Fibroblast of lung (primary cell): Measurements from ENCODE around the gene PMEPA1. TPM values are rescaled to one million over a fixed set of nuclear protein-coding genes. Genes with fewer than 3 reads are reported as not detected.

Experiments
- DNase-seq, 2 donors: peaks; one replicate each; pipeline versions ENCODE4 v3.0.0 to v3.0.0-alpha.2; 2010; ENCODE audit warnings: low read depth in 2 of 2
- H2AFZ ChIP-seq: 2 replicates; pipeline ENCODE4 v1.5.1; 2012; ENCODE audit warnings: low read length, control low read depth, inconsistent platforms
- H3K27ac ChIP-seq: 2 replicates; pipeline ENCODE4 v1.5.1; 2011; ENCODE audit warnings: low read length, control low read depth; ENCODE audit not compliant: insufficient read depth
- H3K27me3 ChIP-seq: 2 replicates; pipeline ENCODE4 v1.5.1; 2011; ENCODE audit warnings: mild to moderate bottlenecking, low read length; ENCODE audit not compliant: control insufficient read depth, insufficient read depth
- H3K36me3 ChIP-seq: 2 replicates; pipeline ENCODE4 v1.5.1; 2011; ENCODE audit warnings: low read length; ENCODE audit not compliant: control insufficient read depth, insufficient read depth
- H3K4me1 ChIP-seq: 2 replicates; pipeline ENCODE4 v1.5.1; 2011; ENCODE audit warnings: low read length; ENCODE audit not compliant: control insufficient read depth, insufficient read depth; ENCODE audit errors: extremely low read depth
- H3K4me2 ChIP-seq: 2 replicates; pipeline ENCODE4 v1.5.1; 2011; ENCODE audit warnings: low read length, control low read depth; ENCODE audit not compliant: insufficient read depth; ENCODE audit errors: extremely low read depth
- H3K4me3 ChIP-seq, 4 experiments: fragments of 200-600 bp in 1 of 4; sonication (generic) in 1 of 4; replicated peaks in 1 of 4; 2 replicates each; pipeline ENCODE4 v1.5.1; 2011 to 2016; ENCODE audit warnings: low read length in 4 of 4, low read depth in 3 of 4, mild to moderate bottlenecking in 3 of 4, control low read depth in 2 of 4, inconsistent platforms in 1 of 4, mixed read lengths in 1 of 4; ENCODE audit not compliant: insufficient read depth in 1 of 4; ENCODE audit errors: control extremely low read depth in 1 of 4
- H3K79me2 ChIP-seq: 2 replicates; pipeline ENCODE4 v1.5.1; 2012; ENCODE audit warnings: mild to moderate bottlenecking, low read length, inconsistent platforms; ENCODE audit not compliant: control insufficient read depth, insufficient read depth
- H3K9ac ChIP-seq: 2 replicates; pipeline ENCODE4 v1.5.1; 2011; ENCODE audit warnings: mild to moderate bottlenecking, low read length, control low read depth; ENCODE audit not compliant: insufficient read depth
- H3K9me3 ChIP-seq: 2 replicates; pipeline ENCODE4 v1.5.1; 2012; ENCODE audit warnings: low read depth, low read length; ENCODE audit not compliant: control insufficient read depth, insufficient read depth
- H4K20me1 ChIP-seq: 2 replicates; pipeline ENCODE4 v1.5.1; 2011; ENCODE audit warnings: low read length; ENCODE audit not compliant: control insufficient read depth, insufficient read depth; ENCODE audit errors: extremely low read depth
- EZH2 ChIP-seq: IDR thresholded peaks from 2 replicates; pipeline ENCODE4 v1.5.1; 2012; ENCODE audit warnings: low read length, control low read depth, mild to moderate bottlenecking; ENCODE audit errors: missing control alignments
- polyA plus RNA-seq, 2 donors: library from polyadenylated mRNA; depleted of rRNA in 1 of 2; stranded (reverse) in 1 of 2; unstranded in 1 of 2; fragments of >200 nt; gene quantifications; 2 replicates each; pipeline ENCODE4 v1.2.1, GENCODE V29; 2011 to 2012; ENCODE audit warnings: missing spikeins in 1 of 2
- total RNA-seq: library from RNA; depleted of rRNA; stranded (reverse); fragments of >200 nt; gene quantifications from 2 replicates; pipeline ENCODE4 v1.2.1, GENCODE V29; 2014
- TF ChIP-seq, protein P1 (sequence below), 2 donors: IDR thresholded peaks in 1 of 2; conservative IDR thresholded peaks in 1 of 2; 1 replicate in 1 of 2; 2 replicates in 1 of 2; pipeline ENCODE4 v1.5.1; 2011 to 2012; ENCODE audit warnings: low read length in 2 of 2, control low read depth in 1 of 2, inconsistent platforms in 1 of 2, low read depth in 1 of 2, mild to moderate bottlenecking in 1 of 2

Gene PMEPA1
- total and polyA plus RNA-seq, 2 donors (not counting 1 experiment from before 2014, with no cell fraction given): 0.19 to 0.33 TPM

DNA sequence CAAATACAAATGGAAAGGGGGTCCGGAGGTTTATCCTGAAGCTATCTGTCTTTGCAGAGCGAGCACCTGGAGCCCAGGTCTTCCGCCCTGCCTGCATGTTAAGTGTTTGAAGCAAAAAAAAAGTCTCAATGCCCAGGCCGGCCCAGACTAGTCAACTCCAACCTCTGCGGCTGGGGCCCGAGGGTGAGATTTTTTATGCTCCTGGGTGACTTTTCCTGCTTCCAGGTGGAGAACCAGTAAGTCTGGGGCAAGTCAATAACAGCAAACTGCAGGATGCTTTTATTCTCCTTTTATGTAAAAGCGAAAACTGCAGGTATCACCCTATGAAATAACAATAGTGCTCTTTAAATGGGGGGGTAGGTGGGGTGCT is 87.6 kb downstream of the PMEPA1 start:
- no peaks in the 10 kb centered on the region for H3K79me2 ChIP-seq
- H3K4me3 ChIP-seq: no peak overlapping the region
- no peaks in the 10 kb centered on the region for H3K27me3 ChIP-seq
- no peak for TF ChIP-seq EZH2
- TF ChIP-seq, protein P1, sequence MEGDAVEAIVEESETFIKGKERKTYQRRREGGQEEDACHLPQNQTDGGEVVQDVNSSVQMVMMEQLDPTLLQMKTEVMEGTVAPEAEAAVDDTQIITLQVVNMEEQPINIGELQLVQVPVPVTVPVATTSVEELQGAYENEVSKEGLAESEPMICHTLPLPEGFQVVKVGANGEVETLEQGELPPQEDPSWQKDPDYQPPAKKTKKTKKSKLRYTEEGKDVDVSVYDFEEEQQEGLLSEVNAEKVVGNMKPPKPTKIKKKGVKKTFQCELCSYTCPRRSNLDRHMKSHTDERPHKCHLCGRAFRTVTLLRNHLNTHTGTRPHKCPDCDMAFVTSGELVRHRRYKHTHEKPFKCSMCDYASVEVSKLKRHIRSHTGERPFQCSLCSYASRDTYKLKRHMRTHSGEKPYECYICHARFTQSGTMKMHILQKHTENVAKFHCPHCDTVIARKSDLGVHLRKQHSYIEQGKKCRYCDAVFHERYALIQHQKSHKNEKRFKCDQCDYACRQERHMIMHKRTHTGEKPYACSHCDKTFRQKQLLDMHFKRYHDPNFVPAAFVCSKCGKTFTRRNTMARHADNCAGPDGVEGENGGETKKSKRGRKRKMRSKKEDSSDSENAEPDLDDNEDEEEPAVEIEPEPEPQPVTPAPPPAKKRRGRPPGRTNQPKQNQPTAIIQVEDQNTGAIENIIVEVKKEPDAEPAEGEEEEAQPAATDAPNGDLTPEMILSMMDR (conservative IDR thresholded peaks at IDR 0.05 in 1 of 2, IDR thresholded peaks at IDR 0.05 in 1 of 2; ENCODE audit: low read depth in 1 of 2, low read length in 2 of 2): no peak
- no peak overlapping the region for H2AFZ ChIP-seq
- no peak overlapping the region for H3K9ac ChIP-seq
- H3K27ac ChIP-seq: no peak overlapping the region
- no peaks in the 10 kb centered on the region for H3K36me3 ChIP-seq
- H3K4me1 ChIP-seq: no peaks in the 10 kb centered on the region
- no peak overlapping the region for H3K4me2 ChIP-seq
- no peaks in the 10 kb centered on the region for H4K20me1 ChIP-seq
- no peaks in the 10 kb centered on the region for H3K9me3 ChIP-seq
- DNase-seq: no peak

DNA sequence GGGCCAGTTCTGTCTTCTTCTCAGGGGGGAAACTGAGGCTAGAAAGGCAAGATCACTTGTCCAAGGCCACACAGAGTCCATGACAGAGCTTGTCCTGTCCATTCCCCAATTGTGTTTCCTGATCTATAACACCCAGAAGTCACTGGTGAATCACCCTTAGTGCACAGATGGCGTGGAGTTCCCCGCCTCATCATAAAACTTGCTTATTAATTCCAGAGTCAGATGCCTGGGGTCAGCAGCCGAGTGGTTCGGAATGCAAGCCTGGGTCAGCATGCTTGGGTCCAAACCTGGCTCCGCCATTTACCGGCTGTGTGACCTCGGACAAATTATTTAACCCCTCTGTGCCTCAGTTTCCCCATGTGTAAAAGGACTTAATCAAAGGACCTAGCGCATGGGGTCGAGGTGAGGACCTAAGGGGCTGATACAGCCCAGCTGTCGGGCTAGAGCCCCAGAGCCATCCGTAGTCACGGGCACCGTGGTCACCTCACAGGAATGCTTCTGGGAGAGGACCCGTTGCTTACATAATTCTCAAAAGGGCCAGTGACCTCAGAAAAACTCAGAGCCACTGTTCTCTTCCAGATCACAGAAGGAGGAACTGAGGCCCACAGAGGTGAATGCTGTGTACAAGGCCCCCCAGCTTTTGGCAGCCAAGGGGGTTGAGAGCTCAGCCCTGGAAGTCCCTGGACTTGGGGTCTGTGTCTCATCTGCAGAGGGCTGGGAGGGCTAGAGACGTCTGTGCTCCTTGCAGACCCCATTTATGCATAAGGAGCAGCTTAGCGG is 88.2 kb downstream of the PMEPA1 start:
- no peak for DNase-seq
- Histone ChIP-seq H3K9ac (no peak overlapping the region), H3K27ac (no peak overlapping the region), H3K27me3 (no peaks in the 10 kb centered on the region), H3K36me3 (no peaks in the 10 kb centered on the region), H3K4me1 (no peaks in the 10 kb centered on the region), H3K4me3 (no peak overlapping the region), H2AFZ (no peak overlapping the region), H3K9me3 (no peaks in the 10 kb centered on the region), H3K79me2 (no peaks in the 10 kb centered on the region), H3K4me2 (no peak overlapping the region), H4K20me1 (no peaks in the 10 kb centered on the region)
- TF ChIP-seq, protein P1 (conservative IDR thresholded peaks at IDR 0.05 in 1 of 2, IDR thresholded peaks at IDR 0.05 in 1 of 2; ENCODE audit: low read depth in 1 of 2, low read length in 2 of 2): no peak
- no peak for TF ChIP-seq EZH2

DNA sequence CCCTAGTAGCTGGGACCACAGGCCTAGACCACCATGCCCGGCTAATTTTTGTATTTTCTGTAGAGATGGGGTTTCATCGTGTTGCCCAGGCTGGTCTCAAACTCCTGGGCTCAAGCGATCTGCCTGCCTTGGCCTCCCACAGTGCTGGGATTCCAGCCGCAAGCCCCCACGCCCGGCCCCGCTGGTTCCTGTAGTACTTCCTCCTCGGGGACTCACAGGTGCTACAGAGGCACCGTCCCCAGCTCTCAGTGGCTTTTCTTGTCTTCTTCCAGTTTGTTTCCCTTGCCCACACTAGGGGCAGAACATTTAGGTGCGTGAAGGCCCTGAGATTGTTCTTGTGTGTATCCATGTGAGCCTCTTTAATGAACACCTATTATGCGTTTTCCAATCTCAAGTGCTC is 88.8 kb downstream of the PMEPA1 start:
- TF ChIP-seq EZH2: no peak
- TF ChIP-seq, protein P1 (conservative IDR thresholded peaks at IDR 0.05 in 1 of 2, IDR thresholded peaks at IDR 0.05 in 1 of 2; ENCODE audit: low read depth in 1 of 2, low read length in 2 of 2): no peak
- Histone ChIP-seq H4K20me1 (no peaks in the 10 kb centered on the region), H3K4me1 (no peaks in the 10 kb centered on the region), H3K27me3 (no peaks in the 10 kb centered on the region), H2AFZ (no peak overlapping the region), H3K4me3 (no peak overlapping the region), H3K9me3 (no peaks in the 10 kb centered on the region), H3K4me2 (no peak overlapping the region), H3K27ac (no peak overlapping the region), H3K79me2 (no peaks in the 10 kb centered on the region), H3K9ac (no peak overlapping the region), H3K36me3 (no peaks in the 10 kb centered on the region)
- no peak for DNase-seq
